GM19099 (cell line): ENCODE data around the gene AOPEP.

ENCODE experiments used
- POLR2A ChIP-seq: IDR thresholded peaks from 3 replicates; pipeline ENCODE4 v1.6.1; 2011; ENCODE audit warnings: low read depth; ENCODE audit not compliant: insufficient read length; ENCODE audit errors: extremely low read depth

Gene AOPEP

GRCh38 chr9:94805585-94805984 lies 79.1 kb downstream of the AOPEP start:
- TF ChIP-seq POLR2A, result no peak

GRCh38 chr9:94806307-94806893 lies 79.9 kb downstream of the AOPEP start:
- TF ChIP-seq POLR2A, result no peak

GRCh38 chr9:94807556-94807955 lies 81.1 kb downstream of the AOPEP start:
- no peak for TF ChIP-seq POLR2A

GRCh38 chr9:94808926-94809700 lies 82.6 kb downstream of the AOPEP start:
- no peak for TF ChIP-seq POLR2A

- no peak for TF ChIP-seq POLR2A
Measured at GRCh38 chr9:94809778-94810177, 83.3 kb downstream of the AOPEP start.

GRCh38 chr9:94811074-94811473 lies 84.6 kb downstream of the AOPEP start:
- no peak for TF ChIP-seq POLR2A

GRCh38 chr9:94812343-94812742 lies 85.8 kb downstream of the AOPEP start:
- no peak for TF ChIP-seq POLR2A

GRCh38 chr9:94813379-94813778 lies 86.9 kb downstream of the AOPEP start:
- no peak for TF ChIP-seq POLR2A

- no peak for TF ChIP-seq POLR2A
Measured at GRCh38 chr9:94817291-94818177, 91.0 kb downstream of the AOPEP start.

- TF ChIP-seq POLR2A, result no peak
Measured at GRCh38 chr9:94818178-94818541, 91.7 kb downstream of the AOPEP start.

GRCh38 chr9:94819161-94819687 lies 92.7 kb downstream of the AOPEP start:
- TF ChIP-seq POLR2A, result no peak

GRCh38 chr9:94821098-94821887 lies 94.8 kb downstream of the AOPEP start:
- no peak for TF ChIP-seq POLR2A

- TF ChIP-seq POLR2A, result no peak
Measured at GRCh38 chr9:94822273-94822672, 95.8 kb downstream of the AOPEP start.

GRCh38 chr9:94823710-94824109 lies 97.2 kb downstream of the AOPEP start:
- TF ChIP-seq POLR2A, result no peak

- no peak for TF ChIP-seq POLR2A
Measured at GRCh38 chr9:94824411-94824810, 97.9 kb downstream of the AOPEP start.
